Lower leg skin (tissue), 3 donors: ENCODE data around the gene ARHGEF19.

Experiments
- POLR2A ChIP-seq, 2 donors: fragments of 450-650 bp; IDR thresholded peaks; one replicate each; pipeline ENCODE4 v1.6.1; 2016 to 2017; ENCODE audit warnings: antibody characterized with exemption in 2 of 2, mild to moderate bottlenecking in 1 of 2, moderate library complexity in 1 of 2
- TF ChIP-seq, protein P1 (sequence below), 3 donors: fragments of 450-650 bp; IDR thresholded peaks; one replicate each; pipeline ENCODE4 v1.5.1; 2016; ENCODE audit warnings: antibody characterized with exemption in 3 of 3, mild to moderate bottlenecking in 3 of 3, moderate library complexity in 2 of 3

DNA sequence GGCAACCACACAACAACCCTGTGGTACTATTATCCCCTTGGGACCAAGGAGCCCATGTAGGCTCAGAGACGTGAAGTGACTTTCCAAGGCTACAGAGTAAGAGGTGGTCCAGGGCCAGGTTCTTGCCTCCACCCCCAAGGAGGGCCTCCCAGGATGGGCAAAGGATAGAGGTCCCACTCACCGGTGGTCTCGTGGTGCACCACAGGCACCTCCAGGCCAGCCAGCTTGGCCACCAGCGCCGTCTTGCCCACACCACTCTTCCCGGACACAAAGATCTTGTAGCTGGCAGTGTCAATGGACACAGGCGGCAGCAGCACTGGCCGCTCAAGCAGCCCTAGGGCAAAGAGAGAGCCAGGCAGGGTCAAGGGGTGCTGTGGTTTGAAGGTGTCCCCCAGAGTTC is 21.0 kb upstream of the ARHGEF19 start:
- TF ChIP-seq, protein P1, sequence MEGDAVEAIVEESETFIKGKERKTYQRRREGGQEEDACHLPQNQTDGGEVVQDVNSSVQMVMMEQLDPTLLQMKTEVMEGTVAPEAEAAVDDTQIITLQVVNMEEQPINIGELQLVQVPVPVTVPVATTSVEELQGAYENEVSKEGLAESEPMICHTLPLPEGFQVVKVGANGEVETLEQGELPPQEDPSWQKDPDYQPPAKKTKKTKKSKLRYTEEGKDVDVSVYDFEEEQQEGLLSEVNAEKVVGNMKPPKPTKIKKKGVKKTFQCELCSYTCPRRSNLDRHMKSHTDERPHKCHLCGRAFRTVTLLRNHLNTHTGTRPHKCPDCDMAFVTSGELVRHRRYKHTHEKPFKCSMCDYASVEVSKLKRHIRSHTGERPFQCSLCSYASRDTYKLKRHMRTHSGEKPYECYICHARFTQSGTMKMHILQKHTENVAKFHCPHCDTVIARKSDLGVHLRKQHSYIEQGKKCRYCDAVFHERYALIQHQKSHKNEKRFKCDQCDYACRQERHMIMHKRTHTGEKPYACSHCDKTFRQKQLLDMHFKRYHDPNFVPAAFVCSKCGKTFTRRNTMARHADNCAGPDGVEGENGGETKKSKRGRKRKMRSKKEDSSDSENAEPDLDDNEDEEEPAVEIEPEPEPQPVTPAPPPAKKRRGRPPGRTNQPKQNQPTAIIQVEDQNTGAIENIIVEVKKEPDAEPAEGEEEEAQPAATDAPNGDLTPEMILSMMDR (IDR thresholded peaks at IDR 0.05) = no peak
- TF ChIP-seq POLR2A (IDR thresholded peaks at IDR 0.05) = no peak
